Limb (tissue), 2 donors: ENCODE measurements around the gene PHTF2.
A peak's percentile ranks its signal among the peaks of the same experiment; 100 is the strongest.
"Not testable (repeated sequence)": the region's sequence is repeated elsewhere in the genome, so short reads cannot be mapped to it uniquely, and the experiment has no call there.

ENCODE experiments used
- DNase-seq, 2 donors: peaks; one replicate each; pipeline ENCODE4 v3.0.0-alpha.2; 2016; ENCODE audit errors: extremely low spot score in 2 of 2

PHTF2 gene

DNA sequence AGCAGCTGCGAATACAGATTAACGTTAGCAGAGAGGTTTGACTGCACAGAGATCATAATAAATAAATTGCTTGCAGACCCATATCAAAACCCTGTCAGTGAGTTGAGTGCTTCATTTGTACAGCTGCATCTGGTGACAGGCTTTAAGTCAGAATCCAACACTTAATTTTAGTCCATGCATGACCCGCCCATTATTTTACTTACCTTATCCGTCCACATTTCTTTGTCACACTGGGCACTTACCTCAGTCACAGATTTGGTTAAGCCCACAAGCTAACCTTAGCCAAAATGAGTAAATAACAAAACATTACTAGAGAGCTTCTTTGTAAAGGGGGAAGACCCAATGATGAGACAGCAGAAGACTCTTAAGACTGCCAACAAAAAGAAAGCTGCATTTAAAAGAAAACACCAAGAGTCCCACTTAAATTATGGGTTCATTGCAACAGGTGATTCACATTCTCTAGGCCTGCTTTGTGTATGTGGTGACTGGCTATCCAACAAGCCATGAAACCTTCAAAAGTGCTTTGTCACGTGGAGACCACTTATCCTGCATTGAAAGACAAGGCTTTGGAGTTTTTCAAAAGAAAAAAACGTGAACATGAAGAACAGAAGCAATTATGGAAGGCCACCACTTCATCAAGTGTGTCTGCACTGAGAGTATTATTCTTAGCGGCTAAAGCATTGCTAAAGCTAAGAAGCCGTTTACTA is 32.2 kb downstream of the PHTF2 start:
- DNase-seq, result no peak

- no peak for DNase-seq
Measured at GRCh38 chr7:77831481-77831880, 32.9 kb downstream of the PHTF2 start.

GRCh38 chr7:77831953-77832352 is 33.4 kb downstream of the PHTF2 start:
- no peak for DNase-seq

DNA sequence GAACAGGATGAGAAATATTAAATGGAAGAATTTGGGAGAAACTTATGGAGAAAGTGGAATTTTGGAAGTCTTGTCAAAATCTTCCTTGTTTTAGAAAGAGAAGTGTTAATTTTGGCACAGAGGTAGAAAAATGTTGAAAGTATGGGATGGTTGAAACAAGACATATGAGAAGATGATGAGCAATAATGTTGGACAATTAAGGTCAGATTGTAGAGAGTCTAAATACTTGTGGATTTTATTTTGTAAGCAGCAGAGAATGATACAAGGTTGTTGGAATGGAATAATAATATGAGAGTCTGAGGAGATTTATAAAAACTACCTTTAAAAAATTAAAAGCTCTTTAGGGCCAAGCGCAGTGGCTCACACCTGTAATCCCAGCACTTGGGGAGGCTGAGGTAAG is 34.6 kb downstream of the PHTF2 start:
- DNase-seq, result no peak

DNA sequence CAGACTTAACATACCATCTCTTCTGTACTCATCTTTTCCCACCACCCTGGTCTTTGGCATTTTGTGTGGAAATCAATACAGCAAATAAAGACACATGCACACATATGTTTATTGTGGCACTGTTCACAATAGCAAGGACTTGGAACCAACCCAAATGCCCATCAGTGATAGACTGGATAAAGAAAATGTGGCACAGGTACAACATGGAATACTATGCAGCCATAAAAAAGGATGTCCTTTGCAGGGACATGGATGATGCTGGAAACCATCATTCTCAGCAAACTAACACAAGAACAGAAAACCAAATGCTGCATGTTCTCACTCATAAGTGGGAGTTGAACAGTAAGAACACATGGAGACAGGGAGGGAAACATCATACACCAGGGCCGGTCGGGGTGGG is 37.9 kb downstream of the PHTF2 start:
- DNase-seq, result not testable (repeated sequence)

- DNase-seq, result no peak
Measured at GRCh38 chr7:77837275-77837674, 38.7 kb downstream of the PHTF2 start.

GRCh38 chr7:77837966-77838365 is 39.4 kb downstream of the PHTF2 start:
- no peak for DNase-seq

GRCh38 chr7:77838929-77839491 is 40.4 kb downstream of the PHTF2 start:
- no peak for DNase-seq

- DNase-seq, result no peak
Measured at GRCh38 chr7:77839919-77840318, 41.3 kb downstream of the PHTF2 start.

DNA sequence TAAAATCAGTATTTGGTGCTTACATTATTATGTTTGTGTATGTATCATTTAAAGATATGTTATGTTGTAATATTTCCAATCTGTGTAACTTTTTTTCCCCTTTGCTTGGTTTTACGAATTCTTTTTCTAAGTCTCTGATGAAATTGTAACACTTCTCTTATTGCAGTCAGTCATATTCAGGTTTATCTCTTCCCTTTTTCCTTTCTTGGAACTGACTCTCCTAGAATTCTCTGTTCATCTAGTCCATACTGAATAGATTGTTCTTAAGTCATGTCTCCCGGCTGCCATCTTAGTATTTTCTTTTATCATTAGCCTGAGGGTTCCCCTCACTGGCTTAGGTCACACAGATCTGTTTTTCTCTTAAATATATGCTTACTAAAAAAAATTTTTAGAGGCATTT is 44.6 kb downstream of the PHTF2 start:
- no peak for DNase-seq

DNA sequence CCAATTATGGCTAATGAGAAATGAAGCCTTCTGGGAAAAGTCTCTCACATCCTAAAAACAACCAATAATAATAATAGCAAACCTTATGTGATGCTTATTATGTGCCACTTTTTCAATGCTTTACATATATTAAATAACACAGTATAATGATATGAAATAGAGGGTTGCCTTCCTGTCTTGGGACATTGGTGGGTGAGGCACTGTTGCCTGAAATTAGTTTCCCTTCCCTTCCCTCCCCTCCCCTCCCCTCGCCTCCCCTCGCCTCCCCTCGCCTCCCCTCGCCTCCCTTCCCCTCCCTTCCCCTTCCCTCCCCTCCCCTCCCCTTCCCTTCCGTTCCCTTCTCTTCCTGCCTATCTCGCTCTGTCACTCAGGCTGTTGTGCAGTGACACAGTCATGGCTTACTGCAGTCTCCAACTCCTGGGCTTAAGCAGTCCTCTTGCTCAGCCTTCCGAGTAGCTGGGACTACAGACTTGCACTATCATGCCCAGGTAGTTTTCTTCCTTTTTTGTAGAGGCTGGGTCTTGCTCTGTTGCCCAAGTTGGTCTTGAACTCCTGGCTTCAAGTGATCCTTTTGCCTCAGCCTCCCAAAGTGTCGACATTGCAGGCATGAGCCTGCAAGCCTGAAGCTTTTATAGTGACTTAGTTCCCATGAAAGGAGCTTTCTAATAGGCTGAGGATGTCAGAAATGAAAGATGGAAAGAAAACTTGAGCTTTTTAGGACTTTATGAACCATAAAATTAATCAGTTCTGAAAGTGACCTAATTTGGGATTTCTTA is 47.9 kb downstream of the PHTF2 start:
- no peak for DNase-seq

- DNase-seq, result no peak
Measured at GRCh38 chr7:77855371-77856083, 57.0 kb downstream of the PHTF2 start.

DNA sequence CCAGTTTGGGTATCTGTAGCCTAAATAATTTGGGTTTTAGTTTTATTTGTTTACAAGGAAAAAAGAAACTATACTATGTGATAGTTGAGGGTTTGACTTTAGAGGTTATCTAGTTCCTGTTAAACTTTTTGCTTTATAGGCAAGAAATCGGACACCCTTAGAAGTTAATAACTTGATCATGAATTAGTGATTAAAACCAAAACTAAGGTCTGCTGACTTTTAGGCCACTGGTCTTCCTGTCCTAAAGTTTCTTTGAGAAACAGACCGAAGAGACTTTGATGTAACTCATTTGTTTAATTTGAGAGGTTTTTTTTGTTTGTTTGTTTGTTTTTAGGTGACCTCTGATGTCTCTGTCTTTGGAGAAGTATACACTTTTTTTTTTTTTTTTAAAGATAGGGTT is 59.7 kb downstream of the PHTF2 start:
- no peak for DNase-seq

- DNase-seq, result no peak
Measured at GRCh38 chr7:77859343-77859742, 60.8 kb downstream of the PHTF2 start.

GRCh38 chr7:77862691-77863090 is 64.1 kb downstream of the PHTF2 start:
- DNase-seq, result no peak

DNA sequence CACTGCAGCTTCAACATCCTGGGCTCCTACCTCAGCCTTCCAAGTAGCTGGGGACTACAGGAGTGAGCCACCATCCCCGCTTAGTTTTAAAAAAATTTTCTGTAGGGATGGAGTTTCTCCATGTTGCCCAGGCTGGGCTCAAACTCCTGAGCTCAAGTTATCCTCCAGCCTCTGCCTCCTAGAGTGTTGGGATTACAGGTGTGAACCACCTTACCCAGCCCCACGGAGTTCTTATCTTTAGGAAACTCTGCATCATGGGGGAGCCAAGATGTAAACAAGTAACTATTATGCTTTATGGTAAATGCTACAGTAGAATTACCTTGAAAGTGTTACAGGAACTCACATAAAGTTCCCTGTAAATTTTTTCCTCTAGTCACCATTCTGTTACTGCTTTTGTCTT is 65.3 kb downstream of the PHTF2 start:
- DNase-seq, result no peak

GRCh38 chr7:77866370-77866769 is 67.8 kb downstream of the PHTF2 start:
- DNase-seq, result no peak

- peak in 1 of 2 donors; percentile 23 for DNase-seq
Measured at GRCh38 chr7:77866786-77867536, 68.4 kb downstream of the PHTF2 start.

DNA sequence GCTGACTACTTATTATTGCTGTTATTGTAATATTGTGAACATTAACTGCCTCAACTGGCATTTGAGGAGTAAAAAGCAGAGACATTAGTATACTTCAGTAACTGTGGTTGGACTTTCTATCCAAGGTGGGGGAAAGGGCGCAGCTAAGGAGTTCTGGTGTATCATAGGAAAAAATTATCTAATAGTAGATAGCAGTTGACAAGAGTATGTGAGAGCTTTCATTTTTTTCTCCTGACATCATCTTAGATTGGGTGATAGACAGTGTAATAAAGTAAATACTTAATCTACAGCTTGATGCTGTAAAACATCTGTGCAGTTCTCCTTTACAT is 68.9 kb downstream of the PHTF2 start:
- no peak for DNase-seq

GRCh38 chr7:77872256-77872655 is 73.7 kb downstream of the PHTF2 start:
- DNase-seq, result not testable (repeated sequence)
